ENCODE data around the gene GRHL3.

DNA sequence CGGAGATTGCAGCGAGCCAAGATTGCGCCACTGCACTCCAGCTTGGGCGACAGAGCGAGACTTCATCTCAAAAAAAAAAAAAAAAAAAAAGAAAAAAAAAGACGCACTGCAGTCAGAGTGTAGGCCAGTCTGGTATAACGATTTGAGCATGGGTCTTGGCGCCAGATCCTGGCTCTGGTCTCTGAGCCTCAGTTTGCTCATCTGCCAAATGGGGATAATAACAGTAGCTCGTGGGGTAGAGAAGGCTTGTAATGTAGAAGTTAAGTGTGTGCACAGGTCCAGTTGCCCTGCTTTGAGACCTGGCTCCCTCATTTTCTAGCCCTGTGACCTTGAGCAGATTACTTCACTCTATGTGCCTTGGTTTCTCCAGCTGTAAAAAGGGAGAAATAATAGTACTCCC is 26.3 kb upstream of the GRHL3 start:
- TF ChIP-seq, protein P1, sequence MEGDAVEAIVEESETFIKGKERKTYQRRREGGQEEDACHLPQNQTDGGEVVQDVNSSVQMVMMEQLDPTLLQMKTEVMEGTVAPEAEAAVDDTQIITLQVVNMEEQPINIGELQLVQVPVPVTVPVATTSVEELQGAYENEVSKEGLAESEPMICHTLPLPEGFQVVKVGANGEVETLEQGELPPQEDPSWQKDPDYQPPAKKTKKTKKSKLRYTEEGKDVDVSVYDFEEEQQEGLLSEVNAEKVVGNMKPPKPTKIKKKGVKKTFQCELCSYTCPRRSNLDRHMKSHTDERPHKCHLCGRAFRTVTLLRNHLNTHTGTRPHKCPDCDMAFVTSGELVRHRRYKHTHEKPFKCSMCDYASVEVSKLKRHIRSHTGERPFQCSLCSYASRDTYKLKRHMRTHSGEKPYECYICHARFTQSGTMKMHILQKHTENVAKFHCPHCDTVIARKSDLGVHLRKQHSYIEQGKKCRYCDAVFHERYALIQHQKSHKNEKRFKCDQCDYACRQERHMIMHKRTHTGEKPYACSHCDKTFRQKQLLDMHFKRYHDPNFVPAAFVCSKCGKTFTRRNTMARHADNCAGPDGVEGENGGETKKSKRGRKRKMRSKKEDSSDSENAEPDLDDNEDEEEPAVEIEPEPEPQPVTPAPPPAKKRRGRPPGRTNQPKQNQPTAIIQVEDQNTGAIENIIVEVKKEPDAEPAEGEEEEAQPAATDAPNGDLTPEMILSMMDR (IDR thresholded peaks at IDR 0.05; ENCODE audit: extremely low read depth in 1 of 2, insufficient read depth in 1 of 2, low read depth in 1 of 2, low read length in 2 of 2): no peak
- no peak for TF ChIP-seq FOS (IDR thresholded peaks at IDR 0.05; ENCODE audit: borderline replicate concordance, insufficient read depth, low read length)
- TF ChIP-seq POLR2AphosphoS5 (IDR thresholded peaks at IDR 0.05; ENCODE audit: insufficient read depth, low read depth, low read length): no peak
- no peak for TF ChIP-seq POLR2A (IDR thresholded peaks at IDR 0.05; ENCODE audit: low read depth, low read length)
